ENCODE measurements around the gene UAP1L1. TPM values are rescaled to one million over a fixed set of nuclear protein-coding genes. Genes with fewer than 3 reads are reported as not detected.
A peak's percentile ranks its signal among the peaks of the same experiment; 100 is the strongest.

UAP1L1 gene
- total and polyA plus RNA-seq, 9 of the 15 experiments (the other 6 are each of a cell fraction or from before 2014, with no cell fraction given) = 0.20 to 8.6 (median 3.7) TPM

- TF ChIP-seq POU5F1 (IDR thresholded peaks at IDR 0.05; ENCODE audit: borderline replicate concordance, low read depth, low read length, partially characterized antibody) = no peak
- TF ChIP-seq XRCC5 (IDR thresholded peaks at IDR 0.05; ENCODE audit: low read depth, low read length) = no peak
- no peak for TF ChIP-seq ZNF444 (CRISPR knock-in tag; IDR thresholded peaks at IDR 0.05)
- TF ChIP-seq, protein P1, sequence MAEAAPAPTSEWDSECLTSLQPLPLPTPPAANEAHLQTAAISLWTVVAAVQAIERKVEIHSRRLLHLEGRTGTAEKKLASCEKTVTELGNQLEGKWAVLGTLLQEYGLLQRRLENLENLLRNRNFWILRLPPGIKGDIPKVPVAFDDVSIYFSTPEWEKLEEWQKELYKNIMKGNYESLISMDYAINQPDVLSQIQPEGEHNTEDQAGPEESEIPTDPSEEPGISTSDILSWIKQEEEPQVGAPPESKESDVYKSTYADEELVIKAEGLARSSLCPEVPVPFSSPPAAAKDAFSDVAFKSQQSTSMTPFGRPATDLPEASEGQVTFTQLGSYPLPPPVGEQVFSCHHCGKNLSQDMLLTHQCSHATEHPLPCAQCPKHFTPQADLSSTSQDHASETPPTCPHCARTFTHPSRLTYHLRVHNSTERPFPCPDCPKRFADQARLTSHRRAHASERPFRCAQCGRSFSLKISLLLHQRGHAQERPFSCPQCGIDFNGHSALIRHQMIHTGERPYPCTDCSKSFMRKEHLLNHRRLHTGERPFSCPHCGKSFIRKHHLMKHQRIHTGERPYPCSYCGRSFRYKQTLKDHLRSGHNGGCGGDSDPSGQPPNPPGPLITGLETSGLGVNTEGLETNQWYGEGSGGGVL (CRISPR knock-in tag; IDR thresholded peaks at IDR 0.05) = no peak
- no peak for TF ChIP-seq CHD1 (IDR thresholded peaks at IDR 0.05; ENCODE audit: low read length)
- TF ChIP-seq ZBTB33 (CRISPR knock-in tag; IDR thresholded peaks at IDR 0.05) = peak; percentile 67
- TF ChIP-seq ZNF449 (CRISPR knock-in tag; IDR thresholded peaks at IDR 0.05) = no peak
- no peak for TF ChIP-seq MAFF (IDR thresholded peaks at IDR 0.05; ENCODE audit: low read length)
- TF ChIP-seq CTBP1 (IDR thresholded peaks at IDR 0.05; ENCODE audit: borderline replicate concordance) = 0 out of 2 replicates have a peak, but pooled peaks have one; percentile 32
- peak; percentile 32 for TF ChIP-seq CCNT2 (IDR thresholded peaks at IDR 0.05; ENCODE audit: borderline replicate concordance, extremely low read depth, insufficient read length, low read depth, low read length)
- TF ChIP-seq TAL1 (IDR thresholded peaks at IDR 0.05) = no peak
- TF ChIP-seq ZNF212 (CRISPR knock-in tag; IDR thresholded peaks at IDR 0.05) = no peak
- no peak for TF ChIP-seq STAT5B (CRISPR knock-in tag; IDR thresholded peaks at IDR 0.05)
- TF ChIP-seq IRF2 (CRISPR knock-in tag; IDR thresholded peaks at IDR 0.05) = no peak
- TF ChIP-seq KDM5B (IDR thresholded peaks at IDR 0.05; ENCODE audit: insufficient replicate concordance, low read depth, low read length) = peak; percentile 44
- TF ChIP-seq XRCC3 (IDR thresholded peaks at IDR 0.05) = no peak
- no peak for TF ChIP-seq BMI1 (IDR thresholded peaks at IDR 0.05; ENCODE audit: low read length)
- no peak for TF ChIP-seq KLF1 (tag; IDR thresholded peaks at IDR 0.05)
- TF ChIP-seq RHOXF2B (CRISPR knock-in tag; conservative IDR thresholded peaks at IDR 0.05) = no peak
- TF ChIP-seq PKNOX1 (IDR thresholded peaks at IDR 0.05) = no peak
- no peak for TF ChIP-seq CBFA2T2 (conservative IDR thresholded peaks at IDR 0.05)
- no peak for TF ChIP-seq MAFG (tag; conservative IDR thresholded peaks at IDR 0.05)
- no peak for TF ChIP-seq BDP1 (IDR thresholded peaks at IDR 0.05; ENCODE audit: insufficient read depth, insufficient read length)
Observed at GRCh38 chr9:137053944-137054931, 23.1 kb upstream of the UAP1L1 start, which contains the start of gene ENTPD2 (continued).

All from K562 (cell line).